Measurements from ENCODE around the gene ENOSF1.

ENOSF1 gene

GRCh38 chr18:659597-659996, 52.8 kb downstream of the ENOSF1 start:
- Histone ChIP-seq H3K36me3 (ENCODE audit: insufficient read depth, low read length) (peaks cover 37% of the 10 kb centered on the region), H3K9ac (ENCODE audit: insufficient read length) (no peak overlapping the region), H3K9me3 (ENCODE audit: low read depth, low read length) (0 out of 2 replicates have a peak, but pooled peaks cover 3% of the 10 kb centered on the region), H3K4me3 (no peak overlapping the region), H3K27ac (no peak overlapping the region)
- DNase-seq (ENCODE audit: low read depth, low spot score) = no peak
- TF ChIP-seq FOXP2 (optimal IDR thresholded peaks at IDR 0.05; ENCODE audit: control extremely low read depth, extremely low read length, insufficient read depth) (no peak), POLR2AphosphoS5 (IDR thresholded peaks at IDR 0.05; ENCODE audit: borderline replicate concordance, low read depth, low read length) (no peak), EZH2 (IDR thresholded peaks at IDR 0.05) (no peak)

GRCh38 chr18:658947-659533, 53.4 kb downstream of the ENOSF1 start:
- peak overlapping the region; percentile 87 for H3K9ac ChIP-seq (ENCODE audit: insufficient read length)
- TF ChIP-seq EZH2 (IDR thresholded peaks at IDR 0.05) (no peak), POLR2AphosphoS5 (IDR thresholded peaks at IDR 0.05; ENCODE audit: borderline replicate concordance, low read depth, low read length) (no peak), FOXP2 (optimal IDR thresholded peaks at IDR 0.05; ENCODE audit: control extremely low read depth, extremely low read length, insufficient read depth) (no peak)

GRCh38 chr18:658001-658946, 54.2 kb downstream of the ENOSF1 start:
- DNase-seq (ENCODE audit: low read depth, low spot score) = no peak
- Histone ChIP-seq H3K9ac (ENCODE audit: insufficient read length) (peak overlapping the region; percentile 87), H3K9me3 (ENCODE audit: low read depth, low read length) (0 out of 2 replicates have a peak, but pooled peaks cover 3% of the 10 kb centered on the region), H3K27ac (peak overlapping the region; percentile 81), H3K36me3 (ENCODE audit: insufficient read depth, low read length) (peaks cover 37% of the 10 kb centered on the region), H3K4me3 (peak overlapping the region; percentile 94)
- TF ChIP-seq POLR2AphosphoS5 (IDR thresholded peaks at IDR 0.05; ENCODE audit: borderline replicate concordance, low read depth, low read length) (peak; percentile 76), EZH2 (IDR thresholded peaks at IDR 0.05) (no peak)

More at GRCh38 chr18:658947-659533, 53.4 kb downstream of the ENOSF1 start:
- Histone ChIP-seq H3K36me3 (ENCODE audit: insufficient read depth, low read length) (peaks cover 37% of the 10 kb centered on the region), H3K4me3 (peak overlapping the region; percentile 94), H3K9me3 (ENCODE audit: low read depth, low read length) (0 out of 2 replicates have a peak, but pooled peaks cover 3% of the 10 kb centered on the region), H3K27ac (no peak overlapping the region; the same call in 1 of the 2 replicates)
- no peak for DNase-seq (ENCODE audit: low read depth, low spot score)

GRCh38 chr18:657311-658000, 55.0 kb downstream of the ENOSF1 start, which contains the start of gene TYMS:
Gene TYMS, plus strand, starts transcription at chr18:657653. Its CDS starts 90 bp downstream, at chr18:657743.
- peak within 1 kb of the TSS; percentile 87 for H3K9ac ChIP-seq (ENCODE audit: insufficient read length)
- no peak for DNase-seq (ENCODE audit: low read depth, low spot score)
- H3K27ac ChIP-seq = peak within 1 kb of the TSS; percentile 81
- H3K9me3 ChIP-seq (ENCODE audit: low read depth, low read length) = 0 out of 2 replicates have a peak, but pooled peaks cover 3% of the 10 kb centered on the region
- H3K4me3 ChIP-seq = peak within 1 kb of the TSS; percentile 94
- TF ChIP-seq EZH2 (IDR thresholded peaks at IDR 0.05) (no peak), FOXP2 (optimal IDR thresholded peaks at IDR 0.05; ENCODE audit: control extremely low read depth, extremely low read length, insufficient read depth) (no peak), POLR2AphosphoS5 (IDR thresholded peaks at IDR 0.05; ENCODE audit: borderline replicate concordance, low read depth, low read length) (peak; percentile 86)
- peaks cover 37% of the 10 kb centered on the region for H3K36me3 ChIP-seq (ENCODE audit: insufficient read depth, low read length)

- peaks cover 18% of the 10 kb centered on the region for H3K36me3 ChIP-seq (ENCODE audit: insufficient read depth, low read length)
- H3K27ac ChIP-seq = no peak overlapping the region
- H3K4me3 ChIP-seq = no peak overlapping the region
- no peaks in the 10 kb centered on the region for H3K9me3 ChIP-seq (ENCODE audit: low read depth, low read length)
- TF ChIP-seq POLR2AphosphoS5 (IDR thresholded peaks at IDR 0.05; ENCODE audit: borderline replicate concordance, low read depth, low read length) (no peak), FOXP2 (optimal IDR thresholded peaks at IDR 0.05; ENCODE audit: control extremely low read depth, extremely low read length, insufficient read depth) (no peak), EZH2 (IDR thresholded peaks at IDR 0.05) (no peak)
- DNase-seq (ENCODE audit: low read depth, low spot score) = no peak
- H3K9ac ChIP-seq (ENCODE audit: insufficient read length) = no peak overlapping the region
Observed at GRCh38 chr18:655445-655844, 57.0 kb downstream of the ENOSF1 start.

- Histone ChIP-seq H3K36me3 (ENCODE audit: insufficient read depth, low read length) (peaks cover 10% of the 10 kb centered on the region), H3K9ac (ENCODE audit: insufficient read length) (no peak overlapping the region)
Observed at GRCh38 chr18:654601-655000, 57.8 kb downstream of the ENOSF1 start.

GRCh38 chr18:653512-653911, 58.9 kb downstream of the ENOSF1 start:
- TF ChIP-seq POLR2AphosphoS5 (IDR thresholded peaks at IDR 0.05; ENCODE audit: borderline replicate concordance, low read depth, low read length) = no peak
- no peak for TF ChIP-seq EZH2 (IDR thresholded peaks at IDR 0.05)
- TF ChIP-seq FOXP2 (optimal IDR thresholded peaks at IDR 0.05; ENCODE audit: control extremely low read depth, extremely low read length, insufficient read depth) = no peak
- H3K27ac ChIP-seq = no peak overlapping the region

More at GRCh38 chr18:654601-655000, 57.8 kb downstream of the ENOSF1 start:
- no peak for DNase-seq (ENCODE audit: low read depth, low spot score)
- Histone ChIP-seq H3K27ac (no peak overlapping the region), H3K4me3 (no peak overlapping the region), H3K9me3 (ENCODE audit: low read depth, low read length) (no peaks in the 10 kb centered on the region)
- TF ChIP-seq POLR2AphosphoS5 (IDR thresholded peaks at IDR 0.05; ENCODE audit: borderline replicate concordance, low read depth, low read length) (no peak), FOXP2 (optimal IDR thresholded peaks at IDR 0.05; ENCODE audit: control extremely low read depth, extremely low read length, insufficient read depth) (no peak), EZH2 (IDR thresholded peaks at IDR 0.05) (no peak)

GRCh38 chr18:652131-652530, 60.3 kb downstream of the ENOSF1 start:
- no peaks in the 10 kb centered on the region for H3K36me3 ChIP-seq (ENCODE audit: insufficient read depth, low read length)
- no peaks in the 10 kb centered on the region for H3K9me3 ChIP-seq (ENCODE audit: low read depth, low read length)
- DNase-seq (ENCODE audit: low read depth, low spot score) = no peak
- H3K4me3 ChIP-seq = no peak overlapping the region
- TF ChIP-seq EZH2 (IDR thresholded peaks at IDR 0.05) = no peak
- TF ChIP-seq POLR2AphosphoS5 (IDR thresholded peaks at IDR 0.05; ENCODE audit: borderline replicate concordance, low read depth, low read length) = no peak
- TF ChIP-seq FOXP2 (optimal IDR thresholded peaks at IDR 0.05; ENCODE audit: control extremely low read depth, extremely low read length, insufficient read depth) = no peak
- no peak overlapping the region for H3K27ac ChIP-seq
- H3K9ac ChIP-seq (ENCODE audit: insufficient read length) = no peak overlapping the region

More at GRCh38 chr18:653512-653911, 58.9 kb downstream of the ENOSF1 start:
- H3K9me3 ChIP-seq (ENCODE audit: low read depth, low read length) = no peaks in the 10 kb centered on the region
- H3K4me3 ChIP-seq = no peak overlapping the region
- no peaks in the 10 kb centered on the region for H3K36me3 ChIP-seq (ENCODE audit: insufficient read depth, low read length)
- no peak for DNase-seq (ENCODE audit: low read depth, low spot score)
- H3K9ac ChIP-seq (ENCODE audit: insufficient read length) = no peak overlapping the region
